ENCODE data around the gene C8A.

C8A gene

GRCh38 chr1:56844545-56845136, 10.0 kb upstream of the C8A start:
- POLR2A ChIA-PET, result no interaction called here
- CTCF ChIA-PET, result interaction anchor here (1.1 to 2.2 kb wide), 3 partner anchors 8 to 24 kb away, joined by 3 to 9 read pairs (median 3); no protein-coding TSS in a partner anchor
- TF ChIP-seq, protein P1, sequence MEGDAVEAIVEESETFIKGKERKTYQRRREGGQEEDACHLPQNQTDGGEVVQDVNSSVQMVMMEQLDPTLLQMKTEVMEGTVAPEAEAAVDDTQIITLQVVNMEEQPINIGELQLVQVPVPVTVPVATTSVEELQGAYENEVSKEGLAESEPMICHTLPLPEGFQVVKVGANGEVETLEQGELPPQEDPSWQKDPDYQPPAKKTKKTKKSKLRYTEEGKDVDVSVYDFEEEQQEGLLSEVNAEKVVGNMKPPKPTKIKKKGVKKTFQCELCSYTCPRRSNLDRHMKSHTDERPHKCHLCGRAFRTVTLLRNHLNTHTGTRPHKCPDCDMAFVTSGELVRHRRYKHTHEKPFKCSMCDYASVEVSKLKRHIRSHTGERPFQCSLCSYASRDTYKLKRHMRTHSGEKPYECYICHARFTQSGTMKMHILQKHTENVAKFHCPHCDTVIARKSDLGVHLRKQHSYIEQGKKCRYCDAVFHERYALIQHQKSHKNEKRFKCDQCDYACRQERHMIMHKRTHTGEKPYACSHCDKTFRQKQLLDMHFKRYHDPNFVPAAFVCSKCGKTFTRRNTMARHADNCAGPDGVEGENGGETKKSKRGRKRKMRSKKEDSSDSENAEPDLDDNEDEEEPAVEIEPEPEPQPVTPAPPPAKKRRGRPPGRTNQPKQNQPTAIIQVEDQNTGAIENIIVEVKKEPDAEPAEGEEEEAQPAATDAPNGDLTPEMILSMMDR (IDR thresholded peaks at IDR 0.05; ENCODE audit: control extremely low read depth, extremely low read depth, low read depth, missing control alignments), result no peak
- no peak for DNase-seq (ENCODE audit: extremely low spot score)

DNA sequence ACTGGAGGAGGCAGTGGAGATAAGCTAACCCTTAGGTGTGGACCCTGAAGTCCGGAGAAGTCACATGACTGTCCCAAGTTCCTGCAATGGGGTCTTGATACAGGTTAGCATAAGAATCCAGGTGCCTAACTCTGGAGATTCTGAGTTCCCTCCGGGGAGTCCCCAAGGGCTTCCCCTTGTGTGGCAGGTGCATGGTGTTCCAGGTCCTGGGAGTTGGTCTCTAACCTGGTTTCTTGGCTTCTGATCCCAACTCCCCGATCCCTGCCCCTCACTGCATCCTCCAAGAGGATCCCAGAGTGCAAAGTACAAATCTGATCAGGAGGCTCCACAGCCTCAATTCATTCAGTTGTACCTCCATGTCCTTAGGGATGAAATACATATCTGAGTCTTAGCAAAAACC, 9.3 kb upstream of the C8A start:
- TF ChIP-seq, protein P1 (IDR thresholded peaks at IDR 0.05; ENCODE audit: control extremely low read depth, extremely low read depth, low read depth, missing control alignments), result no peak
- POLR2A ChIA-PET, result no interaction called here
- no peak for DNase-seq (ENCODE audit: extremely low spot score)
- CTCF ChIA-PET, result interaction anchor here (1.1 to 2.2 kb wide), 3 partner anchors 9 to 25 kb away, joined by 3 to 9 read pairs (median 3); no protein-coding TSS in a partner anchor

DNA sequence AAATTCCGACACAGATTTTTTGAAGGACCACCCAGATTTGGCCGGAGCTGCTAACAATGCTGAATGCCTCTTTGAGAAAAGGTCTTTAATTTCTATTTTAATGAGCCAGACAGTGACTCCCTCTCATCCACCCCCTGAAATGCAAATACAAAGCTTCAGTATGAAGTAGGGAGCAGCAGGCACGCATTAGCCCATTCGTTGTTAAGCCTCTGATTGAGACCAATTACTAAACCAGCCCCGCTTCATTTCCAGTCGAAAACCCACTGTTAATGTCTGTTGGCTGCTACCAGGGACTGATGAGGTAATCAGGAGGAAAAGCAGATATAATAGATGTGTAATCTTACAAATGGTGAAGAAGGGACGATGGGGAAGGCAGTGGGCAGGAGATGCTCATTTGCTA, 4.8 kb upstream of the C8A start:
- POLR2A ChIA-PET, result no interaction called here
- no peak for DNase-seq (ENCODE audit: extremely low spot score)
- TF ChIP-seq, protein P1 (IDR thresholded peaks at IDR 0.05; ENCODE audit: control extremely low read depth, extremely low read depth, low read depth, missing control alignments), result no peak
- CTCF ChIA-PET, result interaction anchor here (3.6 kb wide), 1 partner anchor 18 kb away, joined by 13 read pairs; no protein-coding TSS in a partner anchor

DNA sequence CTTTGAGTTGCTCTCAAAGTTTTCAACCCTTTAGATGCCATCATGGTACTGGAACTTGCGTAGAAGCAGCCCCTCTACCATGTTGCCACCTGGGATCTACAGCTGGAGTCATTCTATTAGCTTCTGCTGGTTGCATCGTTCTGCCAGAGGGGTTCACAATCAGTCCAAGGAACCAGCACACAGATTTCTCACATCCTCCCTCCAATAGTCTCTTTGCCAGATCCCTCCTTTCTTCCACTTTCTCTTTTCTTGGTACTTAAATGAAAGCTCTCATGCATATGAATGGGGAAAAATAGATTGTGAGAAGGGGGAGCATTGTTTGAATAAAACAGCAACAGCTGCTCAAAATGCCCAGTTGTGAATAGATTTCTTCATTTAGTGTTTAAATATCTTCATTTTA, 4.2 kb upstream of the C8A start:
- ChIA-PET POLR2A (no interaction called here), CTCF (interaction anchor here (3.6 kb wide), 1 partner anchor 18 kb away, joined by 13 read pairs; no protein-coding TSS in a partner anchor)
- DNase-seq (ENCODE audit: extremely low spot score), result no peak
- TF ChIP-seq, protein P1 (IDR thresholded peaks at IDR 0.05; ENCODE audit: control extremely low read depth, extremely low read depth, low read depth, missing control alignments), result no peak

- DNase-seq (ENCODE audit: extremely low spot score), result no peak
- TF ChIP-seq, protein P1 (IDR thresholded peaks at IDR 0.05; ENCODE audit: control extremely low read depth, extremely low read depth, low read depth, missing control alignments), result no peak
- POLR2A ChIA-PET, result no interaction called here
- CTCF ChIA-PET, result interaction anchor here (3.6 kb wide), 1 partner anchor 19 kb away, joined by 13 read pairs; no protein-coding TSS in a partner anchor
Measured at GRCh38 chr1:56850922-56851321, 3.7 kb upstream of the C8A start.

DNA sequence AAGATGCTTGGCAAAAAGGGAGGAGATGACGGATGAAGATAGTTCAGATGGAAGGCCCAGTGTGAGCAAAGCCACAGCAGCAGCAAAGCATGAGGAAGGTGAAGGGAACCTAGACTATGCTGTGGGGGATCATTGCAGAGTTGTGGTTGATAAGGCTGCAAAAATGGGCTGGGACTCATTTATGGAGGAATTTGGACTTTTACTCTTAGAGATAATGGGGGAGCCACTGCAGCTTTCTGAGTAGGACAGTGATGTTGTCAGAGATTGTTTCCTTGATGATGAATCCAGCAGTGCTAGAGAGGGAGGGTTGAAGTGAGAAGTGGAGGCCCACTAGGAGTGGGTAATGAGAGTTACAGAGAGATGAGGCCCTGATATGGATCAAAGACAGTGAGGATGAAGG, 2.1 kb upstream of the C8A start:
- DNase-seq (ENCODE audit: extremely low spot score), result no peak
- POLR2A ChIA-PET, result no interaction called here
- TF ChIP-seq, protein P1 (IDR thresholded peaks at IDR 0.05; ENCODE audit: control extremely low read depth, extremely low read depth, low read depth, missing control alignments), result no peak
- CTCF ChIA-PET, result no interaction called here

Measured in GM10248 (cell line).